Measurements from ENCODE around the gene MAPKAPK3.

The MAPKAPK3 gene

DNA sequence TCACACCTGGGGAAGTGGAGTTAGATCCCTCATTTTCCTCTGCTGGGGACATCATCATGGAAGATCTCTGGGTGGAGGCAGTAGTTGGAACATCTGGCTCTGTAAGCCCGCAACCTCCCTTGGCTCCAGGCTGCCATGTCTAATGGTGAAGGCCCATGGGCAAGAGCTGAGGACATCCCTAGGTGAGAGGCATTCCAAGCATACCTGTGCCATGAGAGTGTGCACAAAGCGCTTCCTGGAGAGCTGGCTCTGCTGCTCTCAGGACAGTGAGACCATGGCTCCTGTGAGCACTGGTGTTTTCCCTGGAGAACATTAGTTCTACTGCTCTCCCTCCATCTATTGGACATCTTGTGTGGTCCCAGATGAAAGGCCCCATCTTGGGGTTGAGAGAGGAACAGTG lies 7.7 kb downstream of the MAPKAPK3 start:
- Histone ChIP-seq H3K9ac (ENCODE audit: low read depth, low read length) (no peak overlapping the region), H3K4me2 (ENCODE audit: low read length) (peak overlapping the region; percentile 66), H3K9me3 (replicated peaks; ENCODE audit: low read length) (no peaks in the 10 kb centered on the region), H3K27me3 (ENCODE audit: control insufficient read depth, insufficient read depth, low read length) (no peaks in the 10 kb centered on the region), H3K36me3 (ENCODE audit: insufficient read depth, low read length) (peaks cover 6% of the 10 kb centered on the region), H3K4me1 (ENCODE audit: control insufficient read depth, insufficient read depth, low read length) (peaks cover 79% of the 10 kb centered on the region), H3K4me3 (ENCODE audit: low read length) (no peak overlapping the region)

DNA sequence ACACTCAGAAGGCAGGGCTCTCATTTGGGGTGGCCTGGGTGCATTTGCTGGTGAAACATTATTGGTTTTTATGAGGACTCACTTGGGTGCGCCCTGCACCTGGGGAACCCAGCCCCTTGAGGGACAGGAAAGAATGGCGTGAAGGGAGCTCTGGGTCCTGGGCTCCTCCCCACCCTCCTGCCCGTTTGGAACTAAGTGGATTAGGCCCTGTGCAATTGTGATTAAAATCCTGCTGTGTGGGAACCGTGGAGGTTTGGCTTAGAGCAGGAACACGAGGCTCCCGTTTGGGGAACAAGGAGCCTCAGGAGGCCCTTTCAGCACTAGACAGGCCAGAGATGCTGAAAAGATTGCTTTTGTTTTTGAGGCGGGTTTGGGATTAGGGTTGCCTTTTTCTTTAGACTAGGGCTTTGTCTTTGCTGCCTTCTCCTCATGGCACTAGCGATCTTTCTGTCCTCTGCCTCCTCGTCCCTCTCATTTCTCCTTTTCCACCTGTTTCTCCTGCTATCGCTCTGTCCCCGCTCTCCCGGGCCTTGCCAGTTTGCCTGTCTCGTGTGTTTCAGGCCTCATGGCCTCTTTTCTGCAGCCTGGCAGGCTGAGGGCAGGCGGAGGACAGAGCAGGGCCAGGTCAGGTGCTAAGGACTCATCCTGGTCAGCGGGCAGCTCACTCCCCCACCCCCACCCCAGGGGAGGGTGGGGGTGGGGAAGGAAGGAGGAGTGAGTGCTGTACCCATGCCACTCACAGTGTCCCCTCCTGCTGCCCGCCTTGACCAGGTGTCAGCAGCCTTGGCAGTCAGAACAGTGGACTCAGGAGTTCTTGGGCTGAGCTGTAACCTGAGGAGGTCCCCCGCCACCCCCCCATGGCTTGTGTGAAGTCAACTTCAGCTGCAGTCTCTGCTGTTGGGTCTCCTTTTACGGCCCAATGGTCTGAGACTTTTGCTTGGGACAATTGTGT lies 8.6 kb downstream of the MAPKAPK3 start:
- Histone ChIP-seq H3K36me3 (ENCODE audit: insufficient read depth, low read length) (peaks cover 8% of the 10 kb centered on the region), H3K27me3 (ENCODE audit: control insufficient read depth, insufficient read depth, low read length) (no peaks in the 10 kb centered on the region), H3K4me3 (ENCODE audit: low read length) (no peak overlapping the region), H3K4me2 (ENCODE audit: low read length) (no peak overlapping the region), H3K9me3 (replicated peaks; ENCODE audit: low read length) (no peaks in the 10 kb centered on the region), H3K4me1 (ENCODE audit: control insufficient read depth, insufficient read depth, low read length) (peaks cover 79% of the 10 kb centered on the region), H3K9ac (ENCODE audit: low read depth, low read length) (no peak overlapping the region)

GRCh38 chr3:50626401-50626800 lies 9.4 kb downstream of the MAPKAPK3 start:
- H3K9me3 ChIP-seq (replicated peaks; ENCODE audit: low read length), result no peaks in the 10 kb centered on the region
- H3K4me1 ChIP-seq (ENCODE audit: control insufficient read depth, insufficient read depth, low read length), result peaks cover 80% of the 10 kb centered on the region
- no peak overlapping the region for H3K9ac ChIP-seq (ENCODE audit: low read depth, low read length)
- H3K27me3 ChIP-seq (ENCODE audit: control insufficient read depth, insufficient read depth, low read length), result no peaks in the 10 kb centered on the region
- H3K4me2 ChIP-seq (ENCODE audit: low read length), result no peak overlapping the region
- peaks cover 13% of the 10 kb centered on the region for H3K36me3 ChIP-seq (ENCODE audit: insufficient read depth, low read length)
- no peak overlapping the region for H3K4me3 ChIP-seq (ENCODE audit: low read length)

DNA sequence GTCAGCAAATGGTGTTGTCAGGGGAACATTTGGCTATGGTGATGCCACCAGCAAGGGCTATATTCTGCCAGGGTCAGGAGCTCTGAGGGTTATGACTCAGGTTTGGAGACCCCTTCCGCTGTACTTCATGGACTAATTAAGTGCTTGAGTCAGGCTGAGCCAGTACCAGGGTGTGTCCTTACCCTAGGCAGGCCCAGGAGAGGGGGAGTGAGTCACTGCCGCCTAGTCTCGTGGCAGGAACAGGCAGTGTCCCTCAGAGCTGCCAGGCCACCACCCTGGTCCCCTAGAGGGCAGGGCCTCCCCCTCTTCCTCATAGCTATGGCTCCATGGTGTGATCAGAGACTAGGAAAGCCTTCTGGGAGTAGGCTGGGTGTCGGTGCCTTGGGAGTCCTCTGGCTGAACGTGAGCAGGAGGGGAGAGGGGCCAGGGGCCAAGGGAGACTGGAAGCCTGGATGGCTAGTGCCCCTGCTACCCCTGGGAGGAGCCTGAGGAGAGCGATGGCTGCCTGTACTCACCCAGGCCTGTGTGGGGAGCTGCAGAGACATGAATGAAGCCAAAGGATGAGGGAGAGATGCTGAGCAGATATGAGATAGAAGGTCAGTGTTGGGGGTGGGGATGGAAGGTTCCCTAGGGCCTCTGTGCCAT lies 10.6 kb downstream of the MAPKAPK3 start:
- H3K36me3 ChIP-seq (ENCODE audit: insufficient read depth, low read length), result peaks cover 8% of the 10 kb centered on the region
- no peaks in the 10 kb centered on the region for H3K27me3 ChIP-seq (ENCODE audit: control insufficient read depth, insufficient read depth, low read length)
- H3K9me3 ChIP-seq (replicated peaks; ENCODE audit: low read length), result no peaks in the 10 kb centered on the region
- peaks cover 91% of the 10 kb centered on the region for H3K4me1 ChIP-seq (ENCODE audit: control insufficient read depth, insufficient read depth, low read length)
- peak overlapping the region; percentile 77 for H3K4me2 ChIP-seq (ENCODE audit: low read length)
- peak overlapping the region; percentile 48 for H3K4me3 ChIP-seq (ENCODE audit: low read length)
- H3K9ac ChIP-seq (ENCODE audit: low read depth, low read length), result peak overlapping the region; percentile 65

DNA sequence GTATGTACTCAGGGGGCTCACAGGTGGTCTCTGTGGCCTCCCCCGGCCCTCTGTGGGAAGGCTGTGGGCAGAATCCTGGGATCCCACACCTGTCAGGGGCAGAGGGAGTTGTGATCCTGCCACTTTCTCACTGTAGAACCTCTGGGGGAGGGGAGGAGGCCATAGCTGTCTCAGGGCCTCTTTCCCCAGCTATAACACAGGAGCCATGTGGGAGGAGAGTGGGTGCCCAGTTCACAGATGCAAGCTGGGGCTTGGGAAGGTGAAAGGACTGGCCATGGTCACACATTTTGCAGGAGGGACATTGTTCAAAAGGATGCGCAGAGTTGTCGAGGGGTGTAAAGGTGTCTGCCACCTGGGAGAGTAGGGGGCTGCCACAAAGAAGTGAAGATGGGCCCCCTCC lies 11.7 kb downstream of the MAPKAPK3 start:
- Histone ChIP-seq H3K4me1 (ENCODE audit: control insufficient read depth, insufficient read depth, low read length) (peaks cover 97% of the 10 kb centered on the region), H3K9me3 (replicated peaks; ENCODE audit: low read length) (no peaks in the 10 kb centered on the region), H3K4me3 (ENCODE audit: low read length) (no peak overlapping the region), H3K9ac (ENCODE audit: low read depth, low read length) (peak overlapping the region; percentile 65), H3K36me3 (ENCODE audit: insufficient read depth, low read length) (peaks cover 8% of the 10 kb centered on the region), H3K27me3 (ENCODE audit: control insufficient read depth, insufficient read depth, low read length) (no peaks in the 10 kb centered on the region), H3K4me2 (ENCODE audit: low read length) (peak overlapping the region; percentile 77)

GRCh38 chr3:50630394-50630793 lies 13.4 kb downstream of the MAPKAPK3 start:
- H3K27me3 ChIP-seq (ENCODE audit: control insufficient read depth, insufficient read depth, low read length), result no peaks in the 10 kb centered on the region
- H3K9ac ChIP-seq (ENCODE audit: low read depth, low read length), result no peak overlapping the region
- H3K4me2 ChIP-seq (ENCODE audit: low read length), result no peak overlapping the region
- peaks cover 79% of the 10 kb centered on the region for H3K4me1 ChIP-seq (ENCODE audit: control insufficient read depth, insufficient read depth, low read length)
- peaks cover 8% of the 10 kb centered on the region for H3K36me3 ChIP-seq (ENCODE audit: insufficient read depth, low read length)
- no peak overlapping the region for H3K4me3 ChIP-seq (ENCODE audit: low read length)
- no peaks in the 10 kb centered on the region for H3K9me3 ChIP-seq (replicated peaks; ENCODE audit: low read length)

DNA sequence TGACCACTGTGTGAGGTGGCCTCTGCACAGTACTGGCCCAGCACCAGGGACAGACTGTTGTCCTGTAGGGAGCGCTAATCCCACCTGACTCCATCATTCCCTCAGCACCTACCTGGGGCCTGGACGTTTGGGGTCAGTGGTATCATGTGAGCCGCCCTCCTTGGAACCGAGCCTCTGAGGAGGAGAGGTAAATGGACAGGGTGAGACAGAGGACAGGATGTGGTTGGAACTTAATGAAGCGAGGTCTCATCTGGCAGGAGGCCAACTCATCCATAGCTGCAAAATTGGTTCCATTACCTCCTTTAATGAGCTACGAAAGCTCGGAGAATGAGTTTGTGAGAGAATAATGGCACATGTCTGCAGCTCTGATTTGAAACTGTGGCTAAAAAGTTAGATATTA lies 13.9 kb downstream of the MAPKAPK3 start:
- Histone ChIP-seq H3K4me1 (ENCODE audit: control insufficient read depth, insufficient read depth, low read length) (peaks cover 75% of the 10 kb centered on the region), H3K4me3 (ENCODE audit: low read length) (no peak overlapping the region), H3K9ac (ENCODE audit: low read depth, low read length) (no peak overlapping the region), H3K9me3 (replicated peaks; ENCODE audit: low read length) (no peaks in the 10 kb centered on the region), H3K27me3 (ENCODE audit: control insufficient read depth, insufficient read depth, low read length) (no peaks in the 10 kb centered on the region), H3K36me3 (ENCODE audit: insufficient read depth, low read length) (peaks cover 8% of the 10 kb centered on the region), H3K4me2 (ENCODE audit: low read length) (no peak overlapping the region)

DNA sequence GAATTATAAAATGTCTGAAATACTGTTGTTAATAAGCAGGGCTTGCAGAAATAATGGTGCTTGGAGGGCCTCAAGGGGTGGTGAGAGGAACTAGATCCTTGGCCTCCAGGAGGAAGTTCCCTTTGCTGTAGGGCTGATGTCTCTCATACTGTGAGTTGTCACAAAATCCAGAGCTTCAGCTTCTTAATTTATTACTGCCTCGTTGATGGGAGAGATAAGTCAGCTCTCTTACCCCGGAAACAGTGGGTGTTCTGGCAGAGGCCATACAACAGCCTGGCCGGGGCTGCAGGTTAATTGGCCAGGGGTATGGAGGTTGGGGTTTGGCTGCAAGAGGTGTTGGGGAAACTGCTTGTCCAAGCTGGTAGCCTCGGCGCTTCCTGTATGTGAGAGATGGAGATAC lies 15.5 kb downstream of the MAPKAPK3 start:
- Histone ChIP-seq H3K36me3 (ENCODE audit: insufficient read depth, low read length) (peaks cover 8% of the 10 kb centered on the region), H3K4me1 (ENCODE audit: control insufficient read depth, insufficient read depth, low read length) (peaks cover 68% of the 10 kb centered on the region), H3K4me2 (ENCODE audit: low read length) (no peak overlapping the region)

GRCh38 chr3:50633230-50633790 lies 16.4 kb downstream of the MAPKAPK3 start:
- peaks cover 68% of the 10 kb centered on the region for H3K4me1 ChIP-seq (ENCODE audit: control insufficient read depth, insufficient read depth, low read length)
- H3K27me3 ChIP-seq (ENCODE audit: control insufficient read depth, insufficient read depth, low read length), result no peaks in the 10 kb centered on the region
- H3K4me2 ChIP-seq (ENCODE audit: low read length), result no peak overlapping the region
- peaks cover 8% of the 10 kb centered on the region for H3K36me3 ChIP-seq (ENCODE audit: insufficient read depth, low read length)
- H3K9me3 ChIP-seq (replicated peaks; ENCODE audit: low read length), result no peaks in the 10 kb centered on the region
- no peak overlapping the region for H3K9ac ChIP-seq (ENCODE audit: low read depth, low read length)
- H3K4me3 ChIP-seq (ENCODE audit: low read length), result no peak overlapping the region

More for the DNA sequence above, 15.5 kb downstream of the MAPKAPK3 start:
- H3K27me3 ChIP-seq (ENCODE audit: control insufficient read depth, insufficient read depth, low read length), result no peaks in the 10 kb centered on the region
- no peak overlapping the region for H3K4me3 ChIP-seq (ENCODE audit: low read length)
- H3K9me3 ChIP-seq (replicated peaks; ENCODE audit: low read length), result no peaks in the 10 kb centered on the region
- H3K9ac ChIP-seq (ENCODE audit: low read depth, low read length), result no peak overlapping the region

DNA sequence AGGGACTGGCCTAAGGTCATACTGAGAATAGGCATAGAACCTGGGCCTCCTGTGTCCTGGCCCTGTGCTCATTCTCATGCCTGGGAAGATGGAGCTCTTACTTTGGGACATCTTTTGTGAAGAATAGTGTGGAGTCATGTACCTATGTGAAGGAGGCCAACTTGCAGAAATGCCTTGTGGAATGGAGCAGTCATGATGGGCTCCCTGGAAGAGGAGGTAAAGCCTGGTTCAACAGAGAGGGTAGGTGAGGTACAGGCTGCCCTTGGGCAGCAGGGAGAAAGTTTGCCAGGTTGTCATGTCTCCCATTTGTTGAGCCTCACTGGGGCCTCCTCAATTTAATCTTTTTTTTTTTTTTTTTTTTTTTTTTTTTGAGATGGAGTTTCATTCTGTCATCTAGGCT lies 18.1 kb downstream of the MAPKAPK3 start:
- Histone ChIP-seq H3K4me1 (ENCODE audit: control insufficient read depth, insufficient read depth, low read length) (peaks cover 68% of the 10 kb centered on the region), H3K9ac (ENCODE audit: low read depth, low read length) (no peak overlapping the region), H3K9me3 (replicated peaks; ENCODE audit: low read length) (no peaks in the 10 kb centered on the region), H3K4me2 (ENCODE audit: low read length) (no peak overlapping the region), H3K36me3 (ENCODE audit: insufficient read depth, low read length) (peaks cover 8% of the 10 kb centered on the region), H3K4me3 (ENCODE audit: low read length) (no peak overlapping the region), H3K27me3 (ENCODE audit: control insufficient read depth, insufficient read depth, low read length) (no peaks in the 10 kb centered on the region)

DNA sequence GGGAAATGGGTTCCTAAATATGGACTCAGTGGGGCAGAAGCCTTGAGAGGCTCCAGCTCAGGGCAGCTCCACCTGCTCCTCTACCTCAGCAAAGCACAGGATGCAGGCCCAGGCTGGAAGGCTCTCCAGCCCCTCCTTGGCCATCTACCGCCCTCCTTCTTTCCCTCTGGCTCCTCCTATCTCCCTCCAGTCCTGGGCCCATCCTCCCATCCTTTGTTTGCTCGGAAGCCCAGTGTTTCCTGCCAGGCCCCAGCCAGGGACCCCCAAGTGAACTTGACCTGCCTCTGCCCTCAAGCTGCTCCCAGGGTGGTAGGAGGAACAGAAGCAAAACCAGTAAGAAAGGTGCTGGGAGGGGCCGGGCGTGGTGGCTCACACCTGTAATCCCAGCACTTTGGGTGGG lies 20.1 kb downstream of the MAPKAPK3 start:
- no peak overlapping the region for H3K4me3 ChIP-seq (ENCODE audit: low read length)
- H3K9ac ChIP-seq (ENCODE audit: low read depth, low read length), result no peak overlapping the region
- no peak overlapping the region for H3K4me2 ChIP-seq (ENCODE audit: low read length)
- peaks cover 19% of the 10 kb centered on the region for H3K36me3 ChIP-seq (ENCODE audit: insufficient read depth, low read length)
- H3K9me3 ChIP-seq (replicated peaks; ENCODE audit: low read length), result no peaks in the 10 kb centered on the region
- peaks cover 49% of the 10 kb centered on the region for H3K4me1 ChIP-seq (ENCODE audit: control insufficient read depth, insufficient read depth, low read length)
- no peaks in the 10 kb centered on the region for H3K27me3 ChIP-seq (ENCODE audit: control insufficient read depth, insufficient read depth, low read length)

Data from skeletal muscle satellite cell (primary cell).